Measurements from ENCODE around the gene CRTC1.

GRCh38 chr19:18698321-18699167, 15.1 kb downstream of the CRTC1 start:
- TF ChIP-seq CTCF (IDR thresholded peaks at IDR 0.05; ENCODE audit: low read length), result no peak
- TF ChIP-seq EZH2 (optimal IDR thresholded peaks at IDR 0.05; ENCODE audit: low read depth, low read length), result no peak

All from MM.1S (cell line).